Neural cell (in vitro differentiated cells): ENCODE data around the gene ERCC5.

Experiments
- CTCF ChIP-seq: fragments of 450-650 bp; IDR thresholded peaks from 2 replicates; pipeline ENCODE4 v1.5.1; 2014; ENCODE audit warnings: antibody characterized with exemption, mild to moderate bottlenecking, moderate library complexity; ENCODE audit not compliant: poor library complexity, severe bottlenecking
- EP300 ChIP-seq: fragments of 450-650 bp; conservative IDR thresholded peaks from 2 replicates; pipeline ENCODE4 v1.6.1; 2014; ENCODE audit warnings: antibody characterized with exemption, mild to moderate bottlenecking, moderate library complexity; ENCODE audit not compliant: poor library complexity, severe bottlenecking
- EZH2 ChIP-seq: fragments of 200-600, 300-800 bp; shearing (Covaris generic), sonication (generic); IDR thresholded peaks from 2 replicates; pipeline ENCODE4 v1.6.1; 2014; ENCODE audit warnings: antibody characterized with exemption, low read length, borderline replicate concordance, mild to moderate bottlenecking; ENCODE audit not compliant: insufficient read depth, poor library complexity, severe bottlenecking
- MXI1 ChIP-seq: fragments of 450-650 bp; conservative IDR thresholded peaks from 2 replicates; pipeline ENCODE4 v1.6.1; 2014; ENCODE audit warnings: antibody characterized with exemption, mild to moderate bottlenecking; ENCODE audit not compliant: poor library complexity, severe bottlenecking
- POLR2AphosphoS5 ChIP-seq: IDR thresholded peaks from 2 replicates; pipeline ENCODE4 v1.6.1; 2012
- RAD21 ChIP-seq: fragments of 450-650 bp; conservative IDR thresholded peaks from 2 replicates; pipeline ENCODE4 v1.6.1; 2014; ENCODE audit warnings: antibody characterized with exemption, mild to moderate bottlenecking, moderate library complexity
- REST ChIP-seq: IDR thresholded peaks from 2 replicates; pipeline ENCODE4 v1.6.1; 2012; ENCODE audit warnings: borderline replicate concordance
- SMC3 ChIP-seq: fragments of 450-650 bp; conservative IDR thresholded peaks from 2 replicates; pipeline ENCODE4 v1.6.1; 2014; ENCODE audit warnings: antibody characterized with exemption, mild to moderate bottlenecking, moderate library complexity; ENCODE audit not compliant: poor library complexity
- TAF1 ChIP-seq: IDR thresholded peaks from 2 replicates; pipeline ENCODE4 v1.6.1; 2012; ENCODE audit warnings: low read depth

- TF ChIP-seq CTCF (no peak), EP300 (no peak), POLR2AphosphoS5 (no peak), RAD21 (no peak), REST (no peak), EZH2 (no peak), SMC3 (no peak), TAF1 (no peak), MXI1 (no peak)
These were observed 26.7 kb downstream of the ERCC5 start for GRCh38 chr13:102872531-102872930.
